Liver (tissue), 9 donors: ENCODE data around the gene OR3A1. TPM values are rescaled to one million over a fixed set of nuclear protein-coding genes. Genes with fewer than 3 reads are reported as not detected.
"Not testable (repeated sequence)": the region's sequence is repeated elsewhere in the genome, so short reads cannot be mapped to it uniquely, and the experiment has no call there.

Experiments used
- DNase-seq: peaks from one replicate; pipeline ENCODE4 v3.0.0-alpha.2; 2017; ENCODE audit warnings: low spot score
- H3K27ac ChIP-seq, 2 donors: one replicate each; pipeline ENCODE4 v1.7.0; 2013; ENCODE audit warnings: inconsistent platforms in 2 of 2, low read length in 2 of 2, control low read depth in 1 of 2, low read depth in 1 of 2, mild to moderate bottlenecking in 1 of 2
- H3K27me3 ChIP-seq, 4 donors: one replicate each; pipeline versions ENCODE4 v1.6.1 to v1.7.0; 2013; ENCODE audit warnings: low read length in 3 of 4, inconsistent platforms in 1 of 4, mild to moderate bottlenecking in 1 of 4, moderate library complexity in 1 of 4; ENCODE audit not compliant: control insufficient read depth in 4 of 4, insufficient read depth in 4 of 4
- H3K36me3 ChIP-seq, 4 donors: one replicate each; pipeline versions ENCODE4 v1.6.1 to v1.7.0; 2013; ENCODE audit warnings: low read length in 3 of 4, mild to moderate bottlenecking in 3 of 4, low read depth in 1 of 4, moderate library complexity in 1 of 4; ENCODE audit not compliant: control insufficient read depth in 4 of 4, insufficient read depth in 3 of 4
- H3K4me1 ChIP-seq, 4 donors: one replicate each; pipeline versions ENCODE4 v1.6.1 to v1.7.0; 2013; ENCODE audit warnings: low read length in 3 of 4, mild to moderate bottlenecking in 3 of 4, moderate library complexity in 1 of 4; ENCODE audit not compliant: control insufficient read depth in 4 of 4, insufficient read depth in 4 of 4
- H3K4me3 ChIP-seq, 3 donors: one replicate each; pipeline versions ENCODE4 v1.6.1 to v1.7.0; 2013; ENCODE audit warnings: low read length in 3 of 3, control low read depth in 1 of 3, low read depth in 1 of 3, mild to moderate bottlenecking in 1 of 3
- H3K9ac ChIP-seq, 2 donors: one replicate each; pipeline ENCODE4 v1.7.0; 2013; ENCODE audit warnings: low read length in 2 of 2, mild to moderate bottlenecking in 2 of 2, moderate library complexity in 2 of 2, control low read depth in 1 of 2, low read depth in 1 of 2
- H3K9me3 ChIP-seq, 4 donors: one replicate each; pipeline versions ENCODE4 v1.6.1 to v1.7.0; 2013; ENCODE audit warnings: low read length in 3 of 4; ENCODE audit not compliant: control insufficient read depth in 4 of 4
- ATF3 ChIP-seq: IDR thresholded peaks from 2 replicates; pipeline ENCODE4 v1.6.1; 2016; ENCODE audit warnings: antibody characterized with exemption
- CTCF ChIP-seq: fragments of 150-350 bp; IDR thresholded peaks from 2 replicates; pipeline ENCODE4 v1.5.1; 2017; ENCODE audit warnings: improper control_type of control experiment, low read depth, low read length; ENCODE audit not compliant: missing input control
- EGR1 ChIP-seq, 2 donors: IDR thresholded peaks; 2 replicates each; pipeline ENCODE4 v1.6.1; 2016 to 2018; ENCODE audit warnings: antibody characterized with exemption in 2 of 2, low read depth in 2 of 2
- FOXA1 ChIP-seq: IDR thresholded peaks from 2 replicates; pipeline ENCODE4 v1.6.1; 2016; ENCODE audit warnings: antibody characterized with exemption
- FOXA2 ChIP-seq: IDR thresholded peaks from 2 replicates; pipeline ENCODE4 v1.6.1; 2016; ENCODE audit warnings: antibody characterized with exemption
- GABPA ChIP-seq, 2 donors: IDR thresholded peaks in 1 of 2; conservative IDR thresholded peaks in 1 of 2; 2 replicates each; pipeline ENCODE4 v1.6.1; 2016; ENCODE audit warnings: antibody characterized with exemption in 2 of 2, mild to moderate bottlenecking in 1 of 2, moderate library complexity in 1 of 2
- HNF4A ChIP-seq, 2 donors: conservative IDR thresholded peaks; 2 replicates each; pipeline ENCODE4 v1.6.1; 2016; ENCODE audit warnings: antibody characterized with exemption in 2 of 2, mild to moderate bottlenecking in 2 of 2
- HNF4G ChIP-seq: IDR thresholded peaks from 2 replicates; pipeline ENCODE4 v1.6.1; 2016; ENCODE audit warnings: antibody characterized with exemption
- JUND ChIP-seq, 2 donors: IDR thresholded peaks; 2 replicates each; pipeline ENCODE4 v1.6.1; 2016; ENCODE audit warnings: antibody characterized with exemption in 2 of 2
- MAX ChIP-seq: IDR thresholded peaks from 2 replicates; pipeline ENCODE4 v1.6.1; 2016; ENCODE audit warnings: antibody characterized with exemption
- NR2F2 ChIP-seq: IDR thresholded peaks from 2 replicates; pipeline ENCODE4 v1.6.1; 2016; ENCODE audit warnings: antibody characterized with exemption
- REST ChIP-seq: IDR thresholded peaks from 2 replicates; pipeline ENCODE4 v1.6.1; 2016; ENCODE audit warnings: antibody characterized with exemption, mild to moderate bottlenecking
- RXRA ChIP-seq, 2 donors: IDR thresholded peaks; 2 replicates each; pipeline ENCODE4 v1.6.1; 2017 to 2018; ENCODE audit warnings: antibody characterized with exemption in 2 of 2, mild to moderate bottlenecking in 1 of 2
- SP1 ChIP-seq: IDR thresholded peaks from 2 replicates; pipeline ENCODE4 v1.6.1; 2018; ENCODE audit warnings: antibody characterized with exemption, mild to moderate bottlenecking
- TAF1 ChIP-seq: conservative IDR thresholded peaks from 2 replicates; pipeline ENCODE4 v1.6.1; 2016; ENCODE audit warnings: antibody characterized with exemption, mild to moderate bottlenecking
- YY1 ChIP-seq: IDR thresholded peaks from 2 replicates; pipeline ENCODE4 v1.6.1; 2016; ENCODE audit warnings: antibody characterized with exemption, mild to moderate bottlenecking
- ZBTB33 ChIP-seq: IDR thresholded peaks from 2 replicates; pipeline ENCODE4 v1.6.1; 2016; ENCODE audit warnings: antibody characterized with exemption
- WGBS: extraction: QIAGEN DNeasy Blood & Tissue Kit; methylation state at CpG from one replicate; pipeline ENCODE4 v1.1.7; 2013; 5-methylcytosine and 5-hydroxymethylcytosine counted together
- polyA plus RNA-seq, 2 donors: library from polyadenylated mRNA; stranded (reverse) in 1 of 2; unstranded in 1 of 2; fragments of 200-250 nt in 1 of 2; fragments of >200 nt in 1 of 2; fragmentation: Nextera tagmentation in 1 of 2; extraction: Ambion mirVana in 1 of 2; gene quantifications; one replicate each; pipeline versions ENCODE4 v1.2.1 to v1.2.3, GENCODE V29; 2013 to 2015
- total RNA-seq, 2 donors: library from RNA; depleted of rRNA; stranded (reverse); fragments of >200 nt; gene quantifications; one replicate each; pipeline ENCODE4 v1.2.3, GENCODE V29; 2014
- donor health status: healthy.
- donor health status: healthy.
- donor health status: healthy.
- donor health status: healthy.
- donor health status: healthy.

OR3A1 gene
- total and polyA plus RNA-seq, 4 donors = not detected

GRCh38 chr17:3256575-3256974 lies 41.6 kb downstream of the OR3A1 start:
- Histone ChIP-seq H3K27ac (no peak overlapping the region), H3K4me1 (no peaks in the 10 kb centered on the region), H3K9ac (no peak overlapping the region), H3K27me3 (no peaks in the 10 kb centered on the region), H3K4me3 (no peak overlapping the region), H3K9me3 (no peaks in the 10 kb centered on the region), H3K36me3 (no peaks in the 10 kb centered on the region)
- WGBS = 85% methylated on average over 8 of the region's 8 CpGs
- TF ChIP-seq HNF4A (conservative IDR thresholded peaks at IDR 0.05) (no peak), FOXA2 (no peak), REST (no peak), HNF4G (no peak), FOXA1 (no peak), MAX (no peak), EGR1 (IDR thresholded peaks at IDR 0.05; ENCODE audit: low read depth in 2 of 2) (no peak), SP1 (no peak), GABPA (IDR thresholded peaks at IDR 0.05 in 1 of 2, conservative IDR thresholded peaks at IDR 0.05 in 1 of 2) (no peak), ZBTB33 (no peak), CTCF (no peak), NR2F2 (no peak), JUND (IDR thresholded peaks at IDR 0.05) (no peak), TAF1 (no peak), ATF3 (no peak), YY1 (no peak), RXRA (IDR thresholded peaks at IDR 0.05) (no peak)
- DNase-seq = no peak

GRCh38 chr17:3249013-3249412 lies 49.1 kb downstream of the OR3A1 start:
- H3K36me3 ChIP-seq, H3K4me1 ChIP-seq, H3K9me3 ChIP-seq, H3K27me3 ChIP-seq, H3K27ac ChIP-seq, DNase-seq, H3K9ac ChIP-seq, H3K4me3 ChIP-seq: not testable (repeated sequence)
- 81% methylated on average over 1 of the region's 2 CpGs for WGBS

- 21% methylated on average over 1 of the region's 1 CpG for WGBS
Observed at GRCh38 chr17:3244841-3245240, 53.3 kb downstream of the OR3A1 start.

GRCh38 chr17:3241044-3241443 lies 57.1 kb downstream of the OR3A1 start:
- H3K9ac ChIP-seq, H3K27me3 ChIP-seq, H3K27ac ChIP-seq, H3K4me3 ChIP-seq, H3K9me3 ChIP-seq, DNase-seq, H3K36me3 ChIP-seq, H3K4me1 ChIP-seq: not testable (repeated sequence)
- WGBS = no CpG with 5 or more reads among the region's 1 CpG

More at GRCh38 chr17:3244841-3245240, 53.3 kb downstream of the OR3A1 start:
- H3K4me1 ChIP-seq, H3K36me3 ChIP-seq, H3K9ac ChIP-seq, H3K9me3 ChIP-seq, H3K27me3 ChIP-seq, DNase-seq, H3K4me3 ChIP-seq, H3K27ac ChIP-seq: not testable (repeated sequence)
